Measurements from ENCODE around the gene NRXN2. TPM values are rescaled to one million over a fixed set of nuclear protein-coding genes. Genes with fewer than 3 reads are reported as not detected.
"Not testable (repeated sequence)": the region's sequence is repeated elsewhere in the genome, so short reads cannot be mapped to it uniquely, and the experiment has no call there.

NRXN2 gene
- total RNA-seq, 2 experiments from 2014 or later, result 0.07 to 0.22 TPM

DNA sequence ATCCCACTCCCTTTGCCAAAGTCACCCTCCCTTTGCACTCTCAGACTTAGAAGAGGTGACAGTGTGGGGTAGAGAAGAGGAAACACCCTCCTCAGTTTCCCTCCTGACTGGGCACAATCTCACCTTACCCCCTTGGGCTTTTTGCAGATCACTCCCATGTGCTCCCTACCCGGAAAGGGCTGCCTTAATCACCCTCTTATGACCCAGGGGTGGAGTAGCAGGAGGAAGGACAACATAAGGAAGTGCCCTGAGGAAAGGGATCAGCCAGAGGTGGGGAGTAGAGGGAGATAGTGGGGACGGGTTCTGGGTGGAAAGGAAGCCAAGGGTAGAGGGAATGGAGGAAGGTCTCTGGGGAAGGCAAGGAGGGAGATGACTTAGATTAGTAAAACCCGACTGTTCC lies 52.0 kb downstream of the NRXN2 start:
- intact Hi-C loops (cut with micrococcal nuclease), result no loop called here
- no peaks in the 10 kb centered on the region for H3K36me3 Mint-ChIP-seq (ENCODE audit: low read depth)
- H3K4me1 Mint-ChIP-seq (ENCODE audit: low read depth), result peaks cover 2% of the 10 kb centered on the region
- H3K27me3 Mint-ChIP-seq, result peaks cover 24% of the 10 kb centered on the region
- H3K9me3 Mint-ChIP-seq, result no peaks in the 10 kb centered on the region
- TF ChIP-seq, protein P1, sequence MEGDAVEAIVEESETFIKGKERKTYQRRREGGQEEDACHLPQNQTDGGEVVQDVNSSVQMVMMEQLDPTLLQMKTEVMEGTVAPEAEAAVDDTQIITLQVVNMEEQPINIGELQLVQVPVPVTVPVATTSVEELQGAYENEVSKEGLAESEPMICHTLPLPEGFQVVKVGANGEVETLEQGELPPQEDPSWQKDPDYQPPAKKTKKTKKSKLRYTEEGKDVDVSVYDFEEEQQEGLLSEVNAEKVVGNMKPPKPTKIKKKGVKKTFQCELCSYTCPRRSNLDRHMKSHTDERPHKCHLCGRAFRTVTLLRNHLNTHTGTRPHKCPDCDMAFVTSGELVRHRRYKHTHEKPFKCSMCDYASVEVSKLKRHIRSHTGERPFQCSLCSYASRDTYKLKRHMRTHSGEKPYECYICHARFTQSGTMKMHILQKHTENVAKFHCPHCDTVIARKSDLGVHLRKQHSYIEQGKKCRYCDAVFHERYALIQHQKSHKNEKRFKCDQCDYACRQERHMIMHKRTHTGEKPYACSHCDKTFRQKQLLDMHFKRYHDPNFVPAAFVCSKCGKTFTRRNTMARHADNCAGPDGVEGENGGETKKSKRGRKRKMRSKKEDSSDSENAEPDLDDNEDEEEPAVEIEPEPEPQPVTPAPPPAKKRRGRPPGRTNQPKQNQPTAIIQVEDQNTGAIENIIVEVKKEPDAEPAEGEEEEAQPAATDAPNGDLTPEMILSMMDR (IDR thresholded peaks at IDR 0.05), result no peak
- H3K27ac Mint-ChIP-seq, result no peak overlapping the region
- CTCF ChIA-PET, result no interaction called here
- POLR2A ChIA-PET, result no interaction called here
- DNase-seq, result no peak
- no peak for ATAC-seq
- H3K4me3 Mint-ChIP-seq, result no peak overlapping the region

DNA sequence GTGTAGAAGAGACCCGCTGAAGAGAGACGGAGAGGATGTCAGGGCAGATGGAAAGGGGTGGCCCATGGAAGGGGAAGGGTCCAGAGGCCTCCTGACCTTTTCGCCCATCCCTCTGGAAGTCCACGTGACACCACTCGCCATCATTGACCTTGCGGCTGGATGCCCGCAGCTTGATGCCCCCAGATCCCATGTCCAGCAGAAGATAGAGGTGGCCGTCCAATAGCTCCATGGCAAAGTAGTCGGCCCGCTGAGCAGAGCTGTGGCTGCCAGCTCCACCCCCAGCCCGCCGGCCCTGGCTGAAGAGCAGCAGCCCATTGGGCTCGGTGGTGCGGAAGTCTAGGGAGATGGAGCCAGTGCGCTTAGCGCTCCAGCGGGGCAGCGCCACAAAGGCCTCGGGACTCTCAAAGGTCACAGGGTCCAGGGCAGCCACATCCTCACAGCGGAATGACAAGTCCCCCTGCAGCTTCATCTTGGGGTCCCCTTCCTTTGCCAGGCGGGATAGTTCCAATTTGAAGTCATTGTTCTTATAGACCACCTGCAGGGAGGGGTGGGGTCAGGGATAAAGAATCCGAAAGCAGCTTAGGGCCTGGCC lies 55.7 kb downstream of the NRXN2 start:
- TF ChIP-seq, protein P1 (IDR thresholded peaks at IDR 0.05), result no peak
- Mint-ChIP-seq H3K4me1 (ENCODE audit: low read depth) (no peaks in the 10 kb centered on the region), H3K27ac (no peak overlapping the region), H3K9me3 (no peaks in the 10 kb centered on the region), H3K36me3 (ENCODE audit: low read depth) (no peaks in the 10 kb centered on the region), H3K27me3 (peaks cover 11% of the 10 kb centered on the region), H3K4me3 (no peak overlapping the region)
- ChIA-PET POLR2A (no interaction called here), CTCF (interaction anchor here (1.0 to 1.3 kb wide), 2 partner anchors 21 to 218 kb away, joined by 3 to 4 read pairs; no protein-coding TSS in a partner anchor)
- no peak for DNase-seq
- no peak for ATAC-seq
- intact Hi-C loops (cut with micrococcal nuclease), result no loop called here

DNA sequence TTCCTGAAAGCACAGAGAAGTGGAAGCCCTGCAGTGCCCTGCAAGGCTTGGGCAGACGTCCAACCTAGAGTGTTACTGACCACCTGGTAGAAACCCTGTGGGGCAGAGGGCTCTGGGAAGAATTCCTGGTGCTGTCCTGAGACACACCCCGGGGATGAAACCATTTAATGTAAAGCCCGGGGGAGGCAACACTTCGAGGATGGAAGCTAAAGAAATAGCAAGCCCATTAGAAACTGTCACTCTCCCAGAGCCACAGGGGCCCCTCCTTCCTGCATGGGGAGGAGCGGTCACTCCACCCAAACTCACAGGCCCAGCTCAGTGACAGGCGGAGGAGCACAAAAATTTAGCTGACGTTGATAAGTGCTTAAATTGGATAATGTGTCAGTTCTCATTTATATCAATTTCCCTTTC lies 57.6 kb downstream of the NRXN2 start:
- intact Hi-C loops (cut with micrococcal nuclease), result no loop called here
- ATAC-seq, result no peak
- no peak overlapping the region for H3K4me3 Mint-ChIP-seq
- H3K27ac Mint-ChIP-seq, result no peak overlapping the region
- H3K4me1 Mint-ChIP-seq (ENCODE audit: low read depth), result no peaks in the 10 kb centered on the region
- POLR2A ChIA-PET, result no interaction called here
- H3K9me3 Mint-ChIP-seq, result no peaks in the 10 kb centered on the region
- CTCF ChIA-PET, result interaction anchor here (0.7 kb wide), 1 partner anchor 40 kb away, joined by 3 read pairs; no protein-coding TSS in a partner anchor
- H3K36me3 Mint-ChIP-seq (ENCODE audit: low read depth), result no peaks in the 10 kb centered on the region
- peaks cover 2% of the 10 kb centered on the region for H3K27me3 Mint-ChIP-seq
- TF ChIP-seq, protein P1 (IDR thresholded peaks at IDR 0.05), result no peak
- no peak for DNase-seq

DNA sequence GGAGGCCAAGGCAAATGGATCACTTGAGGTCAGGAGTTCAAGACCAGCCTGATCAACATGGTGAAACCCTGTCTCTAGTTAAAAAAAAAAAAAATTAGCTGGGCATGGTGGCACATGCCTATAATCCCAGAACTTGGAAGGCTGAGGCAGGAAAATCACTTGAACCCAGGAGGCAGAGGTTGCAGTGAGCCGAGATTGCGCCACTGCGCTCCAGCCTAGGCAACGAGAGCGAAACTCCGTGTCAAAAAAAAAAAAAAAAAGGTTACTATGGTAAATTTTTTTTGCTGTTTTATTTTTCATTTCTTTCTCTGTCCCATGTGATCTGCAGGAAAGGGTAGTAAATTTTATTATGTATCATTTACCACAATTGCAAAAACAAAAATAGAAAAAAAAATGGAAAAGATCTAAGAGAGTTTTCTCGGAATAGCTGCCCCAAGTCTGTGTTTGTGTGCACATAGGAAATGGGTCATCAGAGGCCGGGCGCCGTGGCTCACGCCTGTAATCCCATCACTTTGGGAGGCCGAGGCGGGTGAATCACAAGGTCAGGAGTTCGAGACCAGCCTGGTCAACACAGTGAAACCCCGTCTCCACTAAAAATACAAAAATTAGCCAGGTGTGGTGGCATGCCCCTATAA lies 58.6 kb downstream of the NRXN2 start:
- ATAC-seq; CTCF ChIA-PET; DNase-seq; POLR2A ChIA-PET; H3K9me3 Mint-ChIP-seq; H3K27ac Mint-ChIP-seq; H3K4me1 Mint-ChIP-seq (ENCODE audit: low read depth); H3K27me3 Mint-ChIP-seq; intact Hi-C loops (cut with micrococcal nuclease); H3K4me3 Mint-ChIP-seq; H3K36me3 Mint-ChIP-seq (ENCODE audit: low read depth): not testable (repeated sequence)

DNA sequence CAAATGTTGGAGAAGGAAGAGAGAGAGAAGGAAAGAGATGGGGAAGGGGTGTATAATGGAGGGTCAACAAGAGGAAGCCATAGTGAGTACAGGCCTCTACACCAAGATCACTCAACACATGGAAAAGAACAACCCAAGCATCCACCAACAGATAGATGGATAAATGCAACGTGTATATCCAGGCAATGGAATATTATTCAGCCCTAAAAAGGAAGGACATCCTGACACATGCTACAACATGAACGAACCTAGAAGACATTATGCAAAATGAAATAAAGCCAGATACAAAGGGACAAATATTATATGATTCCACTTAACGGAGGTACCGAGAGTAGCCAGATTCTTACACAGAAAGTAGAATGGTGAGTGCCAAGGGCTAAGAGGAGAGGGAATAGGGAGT lies 59.3 kb downstream of the NRXN2 start:
- intact Hi-C loops (cut with micrococcal nuclease), result no loop called here
- Mint-ChIP-seq H3K9me3 (no peaks in the 10 kb centered on the region), H3K4me3 (no peak overlapping the region), H3K27ac (no peak overlapping the region), H3K36me3 (ENCODE audit: low read depth) (no peaks in the 10 kb centered on the region), H3K27me3 (no peaks in the 10 kb centered on the region), H3K4me1 (ENCODE audit: low read depth) (no peaks in the 10 kb centered on the region)
- ChIA-PET CTCF (no interaction called here), POLR2A (interaction anchor here (0.8 kb wide), 1 partner anchor 25 kb away, joined by 4 read pairs; no protein-coding TSS in a partner anchor)
- TF ChIP-seq, protein P1 (IDR thresholded peaks at IDR 0.05), result no peak
- ATAC-seq (no peak), DNase-seq (no peak)
